ENCODE data around the gene PIGS. TPM values are rescaled to one million over a fixed set of nuclear protein-coding genes. Genes with fewer than 3 reads are reported as not detected.
A peak's percentile ranks its signal among the peaks of the same experiment; 100 is the strongest.

PIGS gene
- total and polyA plus RNA-seq, 2 of the 4 experiments (the other 2 are of a cell fraction): 28.7 to 78.9 TPM

DNA sequence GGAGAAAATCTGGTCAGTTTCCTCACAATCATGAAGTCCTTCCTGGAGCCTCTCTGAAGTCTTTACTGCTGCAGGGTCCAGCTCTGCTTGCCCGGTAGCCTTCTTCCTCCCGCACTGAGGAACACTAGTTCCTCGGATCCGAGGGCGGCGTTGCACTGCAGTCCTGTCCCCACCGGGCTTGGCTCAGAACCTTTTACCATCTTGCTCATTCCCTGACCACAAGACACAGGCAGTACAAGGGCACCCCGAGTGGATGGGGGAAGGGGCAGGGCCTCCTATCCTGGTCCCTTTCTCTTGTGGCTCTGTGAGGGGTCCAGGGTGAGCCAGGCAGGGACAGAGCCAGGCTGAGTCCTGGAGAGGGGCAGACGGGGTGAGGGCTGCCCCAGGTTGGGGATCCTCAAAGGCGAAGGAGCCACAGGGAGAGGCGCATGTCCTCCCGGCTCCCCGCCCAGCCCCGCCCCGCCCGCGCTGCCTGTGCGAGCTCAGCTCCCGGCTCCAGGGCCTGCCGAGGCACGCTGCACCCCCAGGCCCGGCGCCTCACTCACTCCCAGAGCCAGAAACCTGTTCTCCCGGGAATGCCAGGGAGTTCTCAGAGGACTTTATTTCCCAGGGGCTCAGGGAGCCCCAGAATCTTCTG is 63.6 kb downstream of the PIGS start:
- Histone ChIP-seq H3K4me3 (ENCODE audit: insufficient read depth, low read depth, low read length) (no peak overlapping the region), H3K4ac (ENCODE audit: low read depth, low read length) (no peak overlapping the region), H3K23ac (ENCODE audit: low read depth, low read length) (no peak overlapping the region), H3K56ac (ENCODE audit: extremely low read depth, insufficient read depth, low read length) (no peak overlapping the region), H3K27ac (ENCODE audit: insufficient read depth, low read length) (no peak overlapping the region), H3K4me1 (ENCODE audit: control insufficient read depth, insufficient read depth, low read length) (no peaks in the 10 kb centered on the region), H3K36me3 (ENCODE audit: control insufficient read depth, insufficient read depth, low read length) (no peaks in the 10 kb centered on the region), H3K9ac (ENCODE audit: low read depth, low read length) (no peak overlapping the region), H3K79me1 (ENCODE audit: low read depth in 1 of 2, low read length in 2 of 2) (no peaks in the 10 kb centered on the region), H3K9me3 (ENCODE audit: control insufficient read depth, insufficient read depth, low read length) (no peaks in the 10 kb centered on the region), H2BK5ac (ENCODE audit: low read depth, low read length, poor library complexity, severe bottlenecking) (no peak overlapping the region), H4K8ac (ENCODE audit: low read depth in 2 of 2, low read length in 2 of 2) (no peak overlapping the region), H3K4me2 (ENCODE audit: low read depth, low read length) (no peak overlapping the region), H2AK9ac (replicated peaks; ENCODE audit: low read depth, low read length, poor library complexity) (no peak overlapping the region), H3K27me3 (ENCODE audit: control insufficient read depth, insufficient read depth, low read length) (peaks cover 89% of the 10 kb centered on the region), H4K20me1 (ENCODE audit: insufficient read depth, low read length) (no peaks in the 10 kb centered on the region), H3K18ac (ENCODE audit: low read depth, low read length) (no peak overlapping the region), H2AFZ (replicated peaks; ENCODE audit: low read length, poor library complexity) (peak overlapping the region; percentile 62), H3K14ac (replicated peaks; ENCODE audit: low read depth, low read length) (no peak overlapping the region), H2AK5ac (ENCODE audit: low read depth, low read length) (no peak overlapping the region), H4K91ac (ENCODE audit: insufficient read depth, low read depth, low read length) (no peak overlapping the region), H4K5ac (ENCODE audit: low read depth, low read length) (no peak overlapping the region), H3K9me1 (ENCODE audit: insufficient read depth, low read length) (0 out of 2 replicates have a peak, but pooled peaks cover 9% of the 10 kb centered on the region), H2BK20ac (ENCODE audit: low read depth, low read length) (no peak overlapping the region), H2BK120ac (ENCODE audit: low read depth, low read length) (no peak overlapping the region), H2BK15ac (ENCODE audit: low read depth, low read length) (no peak overlapping the region)
- intact Hi-C loops (cut with micrococcal nuclease) (no loop called here), in situ Hi-C loops (cut with MboI; ENCODE audit: low sequenced_read_pairs) (no loop called here), dilution Hi-C loops (cut with HindIII; ENCODE audit: low sequenced_read_pairs, unreplicated experiment) (no loop called here)
- POLR2A ChIA-PET (ENCODE audit: unreplicated experiment): no interaction called here
- peak; percentile 71 for ATAC-seq (ENCODE audit: low read depth)
- no TSS peak for BruUV-seq (replicated peaks)
- CTCF ChIA-PET: no interaction called here
- DNase-seq: no peak
- TF ChIP-seq SMC3 (IDR thresholded peaks at IDR 0.05; ENCODE audit: low read depth, low read length) (no peak), NFE2L2 (IDR thresholded peaks at IDR 0.05; ENCODE audit: low read depth, low read length) (no peak), RCOR1 (IDR thresholded peaks at IDR 0.05; ENCODE audit: insufficient replicate concordance, low read length) (no peak), FOS (IDR thresholded peaks at IDR 0.05; ENCODE audit: low read depth, low read length) (no peak), MXI1 (IDR thresholded peaks at IDR 0.05; ENCODE audit: borderline replicate concordance, low read depth, low read length) (no peak), MAZ (IDR thresholded peaks at IDR 0.05; ENCODE audit: borderline replicate concordance, low read depth, low read length) (no peak), RAD21 (IDR thresholded peaks at IDR 0.05; ENCODE audit: low read length) (no peak), MAFK (IDR thresholded peaks at IDR 0.05; ENCODE audit: low read depth, low read length) (no peak), CEBPB (IDR thresholded peaks at IDR 0.05; ENCODE audit: low read depth, low read length) (no peak), RFX5 (IDR thresholded peaks at IDR 0.05; ENCODE audit: low read depth, low read length) (no peak), POLR2A (IDR thresholded peaks at IDR 0.05; ENCODE audit: low read depth, low read length) (no peak), CHD1 (IDR thresholded peaks at IDR 0.05; ENCODE audit: low read depth, low read length) (no peak), BHLHE40 (IDR thresholded peaks at IDR 0.05; ENCODE audit: low read depth, low read length) (no peak)
- TF ChIP-seq, protein P1, sequence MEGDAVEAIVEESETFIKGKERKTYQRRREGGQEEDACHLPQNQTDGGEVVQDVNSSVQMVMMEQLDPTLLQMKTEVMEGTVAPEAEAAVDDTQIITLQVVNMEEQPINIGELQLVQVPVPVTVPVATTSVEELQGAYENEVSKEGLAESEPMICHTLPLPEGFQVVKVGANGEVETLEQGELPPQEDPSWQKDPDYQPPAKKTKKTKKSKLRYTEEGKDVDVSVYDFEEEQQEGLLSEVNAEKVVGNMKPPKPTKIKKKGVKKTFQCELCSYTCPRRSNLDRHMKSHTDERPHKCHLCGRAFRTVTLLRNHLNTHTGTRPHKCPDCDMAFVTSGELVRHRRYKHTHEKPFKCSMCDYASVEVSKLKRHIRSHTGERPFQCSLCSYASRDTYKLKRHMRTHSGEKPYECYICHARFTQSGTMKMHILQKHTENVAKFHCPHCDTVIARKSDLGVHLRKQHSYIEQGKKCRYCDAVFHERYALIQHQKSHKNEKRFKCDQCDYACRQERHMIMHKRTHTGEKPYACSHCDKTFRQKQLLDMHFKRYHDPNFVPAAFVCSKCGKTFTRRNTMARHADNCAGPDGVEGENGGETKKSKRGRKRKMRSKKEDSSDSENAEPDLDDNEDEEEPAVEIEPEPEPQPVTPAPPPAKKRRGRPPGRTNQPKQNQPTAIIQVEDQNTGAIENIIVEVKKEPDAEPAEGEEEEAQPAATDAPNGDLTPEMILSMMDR (conservative IDR thresholded peaks at IDR 0.05; ENCODE audit: low read depth, low read length): no peak
- TF ChIP-seq, protein P2, sequence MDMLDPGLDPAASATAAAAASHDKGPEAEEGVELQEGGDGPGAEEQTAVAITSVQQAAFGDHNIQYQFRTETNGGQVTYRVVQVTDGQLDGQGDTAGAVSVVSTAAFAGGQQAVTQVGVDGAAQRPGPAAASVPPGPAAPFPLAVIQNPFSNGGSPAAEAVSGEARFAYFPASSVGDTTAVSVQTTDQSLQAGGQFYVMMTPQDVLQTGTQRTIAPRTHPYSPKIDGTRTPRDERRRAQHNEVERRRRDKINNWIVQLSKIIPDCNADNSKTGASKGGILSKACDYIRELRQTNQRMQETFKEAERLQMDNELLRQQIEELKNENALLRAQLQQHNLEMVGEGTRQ (IDR thresholded peaks at IDR 0.05; ENCODE audit: low read depth, low read length): no peak
- TF ChIP-seq, protein P3, sequence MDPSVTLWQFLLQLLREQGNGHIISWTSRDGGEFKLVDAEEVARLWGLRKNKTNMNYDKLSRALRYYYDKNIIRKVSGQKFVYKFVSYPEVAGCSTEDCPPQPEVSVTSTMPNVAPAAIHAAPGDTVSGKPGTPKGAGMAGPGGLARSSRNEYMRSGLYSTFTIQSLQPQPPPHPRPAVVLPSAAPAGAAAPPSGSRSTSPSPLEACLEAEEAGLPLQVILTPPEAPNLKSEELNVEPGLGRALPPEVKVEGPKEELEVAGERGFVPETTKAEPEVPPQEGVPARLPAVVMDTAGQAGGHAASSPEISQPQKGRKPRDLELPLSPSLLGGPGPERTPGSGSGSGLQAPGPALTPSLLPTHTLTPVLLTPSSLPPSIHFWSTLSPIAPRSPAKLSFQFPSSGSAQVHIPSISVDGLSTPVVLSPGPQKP (IDR thresholded peaks at IDR 0.05; ENCODE audit: borderline replicate concordance, low read depth, low read length): no peak
- WGBS, 2 experiments (ENCODE audit: extremely low coverage in 2 of 2, insufficient read length in 1 of 2): 4% methylated on average over 5 of the region's 24 CpGs; no CpG with 5 or more reads in 1 of the 2 experiments

Data from IMR-90 (cell line).